HEK293 (cell line): ENCODE data around the gene SF1.

ENCODE experiments used
- YY2 ChIP-seq: fragments of 450-650 bp; formaldehyde crosslinking; IDR thresholded peaks from 2 replicates; pipeline ENCODE4 v1.5.1; 2016; ENCODE audit warnings: missing biosample characterization, missing genetic modification characterization
- ZNF660 ChIP-seq: fragments of 450-650 bp; IDR thresholded peaks from 2 replicates; pipeline ENCODE4 v1.5.1; 2018; ENCODE audit warnings: missing biosample characterization, mild to moderate bottlenecking, missing genetic modification characterization
- ZNF670 ChIP-seq: fragments of 450-650 bp; formaldehyde crosslinking; IDR thresholded peaks from 2 replicates; pipeline ENCODE4 v1.5.1; 2016; ENCODE audit warnings: missing biosample characterization, missing genetic modification characterization, low read depth

- TF ChIP-seq ZNF670 (tag by site-specific recombination) (no peak), ZNF660 (tag by site-specific recombination) (no peak), YY2 (tag by site-specific recombination) (no peak)
Observed at GRCh38 chr11:64742087-64742888, 36.1 kb downstream of the SF1 start.
